ACC112 (cell line): ENCODE results near the gene MGA.

Experiments used
- H2AFZ ChIP-seq: fragments of 200-600 bp; sonication (generic); one replicate; pipeline ENCODE4 v1.6.0; 2017; ENCODE audit warnings: antibody characterized with exemption, low read length; ENCODE audit not compliant: unreplicated experiment
- H3K27ac ChIP-seq: fragments of 200-600 bp; sonication (generic); 2 replicates; pipeline ENCODE4 v1.5.1; 2014; ENCODE audit warnings: low read depth, mild to moderate bottlenecking, antibody characterized with exemption, low read length, moderate library complexity
- H3K27me3 ChIP-seq: fragments of 200-600 bp; sonication (generic); 2 replicates; pipeline ENCODE4 v1.6.1; 2014; ENCODE audit warnings: mild to moderate bottlenecking, antibody characterized with exemption, low read length, moderate library complexity, mixed read lengths; ENCODE audit not compliant: insufficient read depth
- H3K36me3 ChIP-seq: fragments of 200-600 bp; sonication (generic); 2 replicates; pipeline ENCODE4 v1.6.1; 2016; ENCODE audit warnings: mild to moderate bottlenecking, antibody characterized with exemption, low read length, moderate library complexity, mixed read lengths; ENCODE audit not compliant: insufficient read depth
- H3K4me1 ChIP-seq: fragments of 200-600 bp; sonication (generic); one replicate; pipeline ENCODE4 v1.6.1; 2016; ENCODE audit warnings: low read length, mixed read lengths; ENCODE audit not compliant: insufficient read depth, unreplicated experiment, control insufficient read depth
- H3K4me3 ChIP-seq: fragments of 200-600 bp; sonication (generic); 2 replicates; pipeline ENCODE4 v1.5.1; 2014; ENCODE audit warnings: mild to moderate bottlenecking, low read depth, low read length
- H3K79me2 ChIP-seq: fragments of 200-600 bp; sonication (generic); one replicate; pipeline ENCODE4 v1.6.0; 2016; ENCODE audit warnings: low read length; ENCODE audit not compliant: control insufficient read depth, unreplicated experiment, insufficient read depth

Gene MGA

GRCh38 chr15:41656188-41656587, 4.0 kb upstream of the MGA start:
- H3K79me2 ChIP-seq: peaks cover 41% of the 10 kb centered on the region
- H3K27ac ChIP-seq: peak overlapping the region; percentile 77
- H2AFZ ChIP-seq: no peak overlapping the region
- H3K4me1 ChIP-seq: peaks cover 20% of the 10 kb centered on the region
- H3K4me3 ChIP-seq: no peak overlapping the region
- H3K36me3 ChIP-seq: no peaks in the 10 kb centered on the region
- no peaks in the 10 kb centered on the region for H3K27me3 ChIP-seq

DNA sequence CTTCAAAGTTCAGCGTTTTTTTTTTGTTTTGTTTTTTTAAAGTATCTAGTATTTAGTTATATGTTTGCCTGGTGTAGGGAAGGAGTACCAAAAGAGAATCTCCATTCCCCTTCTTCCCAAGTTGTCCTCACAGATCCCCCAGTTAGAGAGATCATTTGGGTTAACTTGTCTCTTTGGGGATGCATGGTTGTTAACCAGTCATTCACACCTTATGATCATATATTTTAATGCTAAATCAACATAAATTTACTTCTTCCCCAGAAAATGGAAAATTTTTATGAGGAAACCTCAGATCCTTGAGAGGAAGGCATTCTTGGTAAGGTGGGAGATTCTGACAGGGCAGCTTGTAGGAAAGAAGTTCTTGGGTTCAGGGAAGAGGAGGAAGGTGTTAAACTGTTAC, 1.5 kb upstream of the MGA start:
- H3K4me1 ChIP-seq: peaks cover 33% of the 10 kb centered on the region
- no peaks in the 10 kb centered on the region for H3K36me3 ChIP-seq
- H3K27me3 ChIP-seq: no peaks in the 10 kb centered on the region
- peaks cover 61% of the 10 kb centered on the region for H3K79me2 ChIP-seq
- no peak overlapping the region for H3K27ac ChIP-seq
- H3K4me3 ChIP-seq: no peak overlapping the region
- no peak overlapping the region for H2AFZ ChIP-seq

DNA sequence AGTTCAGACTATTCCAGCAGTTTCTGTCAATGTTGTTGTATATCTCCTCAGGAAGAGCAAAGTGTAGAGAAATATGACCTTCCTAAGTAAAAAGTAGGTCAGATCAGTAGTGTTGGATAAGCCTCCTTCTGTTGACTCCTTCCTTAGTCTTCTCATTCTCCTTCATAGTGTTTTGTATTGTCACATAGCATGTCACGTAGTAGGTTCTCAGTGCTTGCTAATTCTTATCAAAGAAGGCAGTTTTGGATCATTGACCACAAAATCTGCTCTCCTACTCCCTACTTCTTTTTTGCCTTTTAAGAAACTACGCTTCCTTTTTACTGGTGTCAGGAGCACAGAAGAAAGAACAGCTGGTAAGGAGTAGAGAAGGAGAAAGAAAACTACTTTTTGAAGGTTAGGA, 1.0 kb upstream of the MGA start:
- H3K27me3 ChIP-seq: no peaks in the 10 kb centered on the region
- no peak overlapping the region for H2AFZ ChIP-seq
- 0 out of 2 replicates have a peak overlapping the region, but pooled peaks have one; percentile 91 for H3K4me3 ChIP-seq
- H3K36me3 ChIP-seq: no peaks in the 10 kb centered on the region
- H3K4me1 ChIP-seq: peaks cover 32% of the 10 kb centered on the region
- peaks cover 63% of the 10 kb centered on the region for H3K79me2 ChIP-seq
- H3K27ac ChIP-seq: no peak overlapping the region

DNA sequence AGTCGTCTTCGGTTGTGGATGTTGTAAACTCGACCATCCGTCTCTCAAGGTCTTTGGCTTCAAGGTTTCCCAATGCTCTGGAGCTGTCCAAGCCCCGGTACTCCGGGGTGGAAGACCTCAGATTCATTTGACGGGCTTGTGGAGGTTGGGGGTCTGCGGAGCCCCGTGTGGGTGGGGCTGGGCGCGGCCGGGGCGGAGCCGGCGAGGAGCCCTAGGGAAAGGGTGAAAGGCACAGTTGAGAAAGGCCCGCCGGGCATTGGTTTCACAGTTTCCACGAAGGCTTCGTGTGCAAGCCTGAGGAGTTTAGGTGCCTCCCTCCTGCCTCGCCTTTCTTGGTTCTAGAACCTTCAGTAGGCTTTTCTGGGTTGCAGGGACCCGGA, 360 bp upstream of the MGA start:
- Histone ChIP-seq H2AFZ (peak overlapping the region; percentile 74), H3K27me3 (no peaks in the 10 kb centered on the region), H3K4me1 (peaks cover 37% of the 10 kb centered on the region), H3K4me3 (peak overlapping the region; percentile 91), H3K27ac (peak overlapping the region; percentile 89), H3K79me2 (peaks cover 64% of the 10 kb centered on the region), H3K36me3 (no peaks in the 10 kb centered on the region)

DNA sequence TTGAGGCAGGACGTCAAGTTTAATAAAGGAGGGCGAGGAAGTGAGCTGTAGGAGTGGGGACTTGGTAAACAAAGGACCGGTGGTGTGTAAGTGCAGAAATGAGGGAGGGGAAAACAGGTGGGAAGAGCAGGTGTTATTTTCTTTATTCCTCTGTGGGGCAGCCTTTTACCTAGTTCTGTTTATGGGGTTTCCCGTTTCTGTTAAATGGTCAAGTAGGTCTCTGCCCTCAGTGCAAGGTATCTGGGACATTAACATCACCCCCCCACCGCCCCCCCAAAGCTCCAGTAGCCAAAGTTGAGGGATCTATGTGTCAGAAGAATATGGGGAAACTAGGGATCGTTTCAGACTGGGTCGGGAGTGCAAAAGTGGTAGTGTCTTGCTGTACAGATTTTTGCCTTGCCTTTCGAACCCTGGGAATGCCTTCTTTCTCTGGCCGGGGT, 893 bp downstream of the MGA start:
- Histone ChIP-seq H3K79me2 (peaks cover 67% of the 10 kb centered on the region), H3K4me1 (peaks cover 32% of the 10 kb centered on the region), H3K36me3 (no peaks in the 10 kb centered on the region), H3K4me3 (peak overlapping the region; percentile 91), H3K27me3 (no peaks in the 10 kb centered on the region), H2AFZ (peak overlapping the region; percentile 47), H3K27ac (peak overlapping the region; percentile 89)

DNA sequence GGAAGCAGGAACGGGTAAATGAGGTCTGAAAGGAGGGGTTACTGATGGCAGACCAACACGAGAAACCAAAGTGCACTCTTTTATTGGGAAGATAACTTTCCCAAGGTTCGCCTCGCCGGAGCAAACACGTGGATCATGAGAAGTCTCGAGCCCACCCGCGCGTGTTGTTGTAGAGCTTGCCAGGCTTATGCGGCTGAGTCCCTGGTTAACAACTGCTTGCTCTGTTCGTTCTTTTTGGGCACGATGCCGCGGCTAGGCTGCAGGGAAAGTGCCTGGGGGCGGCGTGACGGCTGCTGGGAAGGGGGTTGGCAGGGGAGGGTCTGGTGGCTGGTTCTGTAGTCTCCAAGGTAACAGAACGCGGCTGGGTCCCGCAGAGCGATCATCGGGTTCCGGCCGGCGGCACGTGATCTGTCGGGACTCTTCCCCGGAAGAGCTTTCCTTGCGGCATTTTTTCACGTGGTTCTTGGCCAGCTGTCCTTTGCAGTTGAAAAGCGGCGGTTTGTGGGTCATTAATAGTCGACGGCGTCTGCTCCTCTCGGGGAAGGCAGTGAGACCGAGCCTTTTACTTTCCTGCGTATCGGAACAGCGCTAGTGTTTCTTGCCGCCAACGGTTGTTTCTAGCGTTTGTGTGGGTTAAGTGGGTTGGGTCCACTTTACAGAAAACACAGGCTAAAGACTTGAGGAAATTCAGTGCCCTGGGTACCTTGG, 1.5 kb downstream of the MGA start:
- H2AFZ ChIP-seq: no peak overlapping the region
- no peaks in the 10 kb centered on the region for H3K36me3 ChIP-seq
- H3K79me2 ChIP-seq: peaks cover 71% of the 10 kb centered on the region
- no peaks in the 10 kb centered on the region for H3K27me3 ChIP-seq
- H3K27ac ChIP-seq: peak overlapping the region; percentile 89
- peak overlapping the region; percentile 91 for H3K4me3 ChIP-seq
- H3K4me1 ChIP-seq: peaks cover 37% of the 10 kb centered on the region

DNA sequence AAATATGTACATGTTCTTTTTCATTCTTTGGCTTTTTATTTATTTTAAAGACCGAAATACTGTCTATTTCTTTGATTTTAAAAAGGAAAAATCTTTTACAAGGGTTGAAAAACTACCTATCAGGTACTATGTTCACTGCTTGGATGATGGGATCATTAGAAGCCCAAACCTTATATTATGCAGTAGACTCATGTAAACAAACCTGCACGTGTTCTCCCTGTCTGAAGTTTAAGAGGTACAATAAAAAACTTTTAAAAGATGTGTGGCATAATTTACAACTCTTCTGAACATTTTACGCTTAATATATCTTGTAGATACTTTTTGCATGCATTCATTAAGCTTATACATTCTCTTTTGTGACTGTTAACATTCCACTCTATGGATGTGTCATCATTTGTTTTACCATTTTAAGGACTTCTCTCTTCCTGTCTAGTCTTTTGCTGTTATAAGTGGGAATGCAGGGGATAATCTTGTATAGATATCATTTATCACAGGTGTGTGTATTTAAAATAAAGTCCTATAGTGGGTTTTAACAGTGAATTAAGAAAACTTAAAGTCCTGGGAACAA, 6.2 kb downstream of the MGA start:
- Histone ChIP-seq H2AFZ (no peak overlapping the region), H3K4me3 (no peak overlapping the region), H3K36me3 (peaks cover 15% of the 10 kb centered on the region), H3K27me3 (no peaks in the 10 kb centered on the region), H3K79me2 (peaks cover 93% of the 10 kb centered on the region), H3K27ac (0 out of 2 replicates have a peak overlapping the region, but pooled peaks have one; percentile 28), H3K4me1 (peaks cover 32% of the 10 kb centered on the region)

DNA sequence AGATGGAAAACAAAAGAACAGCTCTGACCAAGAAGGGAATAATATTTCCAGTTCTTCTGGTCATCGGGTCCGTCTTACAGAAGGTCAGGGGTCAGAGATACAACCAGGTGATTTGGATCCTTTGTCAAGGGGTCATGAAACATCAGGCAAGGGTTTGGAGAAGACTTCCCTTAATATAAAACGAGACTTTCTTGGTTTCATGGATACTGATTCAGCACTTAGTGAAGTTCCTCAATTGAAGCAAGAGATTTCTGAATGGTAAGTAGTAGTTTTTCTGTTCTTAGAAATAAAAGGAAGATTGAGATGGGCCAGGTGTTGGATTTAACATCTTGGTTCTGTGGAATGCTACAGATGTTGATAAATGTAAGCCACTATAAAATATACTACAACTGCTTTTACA, 9.5 kb downstream of the MGA start:
- Histone ChIP-seq H3K36me3 (peaks cover 15% of the 10 kb centered on the region), H3K27ac (no peak overlapping the region), H3K27me3 (no peaks in the 10 kb centered on the region), H3K4me1 (peaks cover 10% of the 10 kb centered on the region), H3K4me3 (no peak overlapping the region), H2AFZ (no peak overlapping the region), H3K79me2 (peaks cover 87% of the 10 kb centered on the region)

DNA sequence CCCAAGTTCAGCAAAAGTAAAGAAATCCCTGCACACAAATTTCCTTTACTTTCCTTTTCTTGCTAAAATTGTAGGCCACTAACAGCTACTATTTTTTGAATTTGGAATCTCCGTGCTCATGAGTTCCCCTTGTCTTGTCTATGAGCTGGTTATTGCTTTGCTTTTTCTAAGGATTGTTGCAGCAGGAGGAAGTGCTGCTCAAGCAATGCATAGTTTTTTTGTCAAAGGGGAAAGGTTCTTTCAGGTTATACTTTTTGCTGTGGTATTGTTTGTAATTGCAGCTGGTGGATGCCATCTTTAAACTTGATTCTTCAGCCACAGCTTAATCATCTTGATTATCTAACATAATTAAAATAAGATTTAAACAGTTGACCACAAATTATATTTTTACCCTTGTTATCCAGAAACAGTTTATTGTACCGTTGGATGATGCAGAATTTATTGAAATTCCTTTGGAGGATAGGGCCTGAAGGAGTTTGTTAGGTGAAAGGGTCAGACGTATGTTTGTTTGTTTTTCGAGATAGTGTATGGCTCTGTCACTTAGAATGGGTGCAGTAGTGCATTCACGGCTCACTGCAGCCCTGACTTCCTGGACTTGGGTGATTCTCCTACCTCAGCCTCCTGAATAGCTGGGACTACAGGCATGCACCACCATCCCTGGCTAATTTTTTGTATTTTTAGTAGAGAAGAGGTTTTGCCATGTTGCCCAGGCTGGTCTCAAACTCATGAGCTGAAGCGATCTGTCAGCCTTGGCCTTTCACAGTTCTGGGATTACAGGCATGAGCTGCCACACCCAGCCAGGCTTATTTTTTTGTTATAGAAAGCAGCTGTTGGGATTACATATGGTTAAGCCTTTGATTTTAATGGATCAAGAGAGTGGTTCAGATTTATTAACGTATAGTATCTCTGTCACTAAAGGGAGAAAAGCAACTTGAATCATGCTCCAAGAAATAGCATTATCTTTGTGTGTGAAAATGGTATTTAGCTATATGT, 11.7 kb downstream of the MGA start:
- Histone ChIP-seq H3K27me3 (no peaks in the 10 kb centered on the region), H3K27ac (no peak overlapping the region), H3K36me3 (peaks cover 15% of the 10 kb centered on the region), H3K4me3 (no peak overlapping the region), H2AFZ (no peak overlapping the region), H3K4me1 (no peaks in the 10 kb centered on the region), H3K79me2 (peaks cover 88% of the 10 kb centered on the region)

GRCh38 chr15:41675337-41675736, 15.1 kb downstream of the MGA start:
- H3K27ac ChIP-seq: no peak overlapping the region
- peaks cover 4% of the 10 kb centered on the region for H3K36me3 ChIP-seq
- no peak overlapping the region for H3K4me3 ChIP-seq
- H3K27me3 ChIP-seq: no peaks in the 10 kb centered on the region
- H2AFZ ChIP-seq: no peak overlapping the region
- no peaks in the 10 kb centered on the region for H3K4me1 ChIP-seq
- peaks cover 91% of the 10 kb centered on the region for H3K79me2 ChIP-seq
